HepG2 (cell line): ENCODE measurements around the gene GYPA.
"Not testable (repeated sequence)": the region's sequence is repeated elsewhere in the genome, so short reads cannot be mapped to it uniquely, and the experiment has no call there.

ENCODE experiments used
- CHD2 ChIP-seq: IDR thresholded peaks from 2 replicates; pipeline ENCODE4 v1.6.1; 2011; ENCODE audit warnings: low read depth, low read length, improper control_type of control experiment
- DPF2 ChIP-seq: sonication (generic); formaldehyde crosslinking; IDR thresholded peaks from 2 replicates; pipeline ENCODE4 v1.4.0; 2020; ENCODE audit warnings: mild to moderate bottlenecking, low read depth, missing genetic modification reagents, borderline replicate concordance
- ESRRA ChIP-seq: sonication (generic); formaldehyde crosslinking; IDR thresholded peaks from 2 replicates; pipeline ENCODE4 v1.5.1; 2020; ENCODE audit warnings: mild to moderate bottlenecking, low read depth, missing genetic modification reagents
- GABPA ChIP-seq, 2 experiments: IDR thresholded peaks; 2 replicates each; pipeline ENCODE4 v1.6.1; 2011 to 2016; ENCODE audit warnings: low read depth in 2 of 2, low read length in 1 of 2, missing biosample characterization in 1 of 2, missing genetic modification characterization in 1 of 2
- GATAD2A ChIP-seq: IDR thresholded peaks from 2 replicates; pipeline ENCODE4 v1.6.1; 2016
- RNF2 ChIP-seq: fragments of 450-650 bp; conservative IDR thresholded peaks from 2 replicates; pipeline ENCODE4 v1.6.1; 2016; ENCODE audit warnings: low read depth
- ZNF230 ChIP-seq: sonication (generic); formaldehyde crosslinking; IDR thresholded peaks from 2 replicates; pipeline ENCODE4 v1.4.0; 2020; ENCODE audit warnings: mild to moderate bottlenecking, missing genetic modification reagents
- TF ChIP-seq, protein P1 (sequence below): sonication (generic); formaldehyde crosslinking; IDR thresholded peaks from 2 replicates; pipeline ENCODE4 v1.5.0; 2020; ENCODE audit warnings: mild to moderate bottlenecking, missing genetic modification reagents, moderate library complexity
- TF ChIP-seq, protein P2 (sequence below): sonication (generic); formaldehyde crosslinking; IDR thresholded peaks from 2 replicates; pipeline ENCODE4 v1.4.0; 2020; ENCODE audit warnings: missing genetic modification reagents
- TF ChIP-seq, protein P3 (sequence below): IDR thresholded peaks from 2 replicates; pipeline ENCODE4 v1.6.1; 2012; ENCODE audit warnings: low read length, improper control_type of control experiment
- TF ChIP-seq, protein P4 (sequence below): sonication (generic); formaldehyde crosslinking; IDR thresholded peaks from 2 replicates; pipeline ENCODE4 v1.4.0; 2020; ENCODE audit warnings: mild to moderate bottlenecking, missing genetic modification reagents

DNA sequence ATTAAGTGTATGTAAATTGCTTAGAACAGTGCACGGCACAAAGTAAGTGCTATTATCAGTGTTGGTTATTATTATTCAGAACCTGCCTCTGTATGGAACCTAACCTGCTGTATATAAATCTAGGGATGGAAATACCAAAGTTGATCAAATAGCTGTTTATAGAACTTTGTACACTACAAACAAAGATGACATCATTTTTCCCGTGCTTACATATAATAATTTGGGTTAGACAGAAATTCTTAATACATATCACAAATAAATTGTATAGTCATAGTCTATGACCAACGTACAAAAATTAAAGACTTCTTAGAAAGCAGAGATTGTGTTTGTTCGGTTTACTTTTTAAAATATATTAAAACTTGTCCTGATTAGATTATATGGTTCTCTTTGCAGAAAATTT is 4.3 kb downstream of the GYPA start:
- not testable (repeated sequence) for TF ChIP-seq CHD2; DPF2; ESRRA (CRISPR knock-in tag); GATAD2A (CRISPR knock-in tag); GABPA (IDR thresholded peaks at IDR 0.05; ENCODE audit: low read depth, low read length); GABPA (CRISPR knock-in tag; IDR thresholded peaks at IDR 0.05; ENCODE audit: low read depth); RNF2; ZNF230 (CRISPR knock-in tag)
- TF ChIP-seq, protein P1, sequence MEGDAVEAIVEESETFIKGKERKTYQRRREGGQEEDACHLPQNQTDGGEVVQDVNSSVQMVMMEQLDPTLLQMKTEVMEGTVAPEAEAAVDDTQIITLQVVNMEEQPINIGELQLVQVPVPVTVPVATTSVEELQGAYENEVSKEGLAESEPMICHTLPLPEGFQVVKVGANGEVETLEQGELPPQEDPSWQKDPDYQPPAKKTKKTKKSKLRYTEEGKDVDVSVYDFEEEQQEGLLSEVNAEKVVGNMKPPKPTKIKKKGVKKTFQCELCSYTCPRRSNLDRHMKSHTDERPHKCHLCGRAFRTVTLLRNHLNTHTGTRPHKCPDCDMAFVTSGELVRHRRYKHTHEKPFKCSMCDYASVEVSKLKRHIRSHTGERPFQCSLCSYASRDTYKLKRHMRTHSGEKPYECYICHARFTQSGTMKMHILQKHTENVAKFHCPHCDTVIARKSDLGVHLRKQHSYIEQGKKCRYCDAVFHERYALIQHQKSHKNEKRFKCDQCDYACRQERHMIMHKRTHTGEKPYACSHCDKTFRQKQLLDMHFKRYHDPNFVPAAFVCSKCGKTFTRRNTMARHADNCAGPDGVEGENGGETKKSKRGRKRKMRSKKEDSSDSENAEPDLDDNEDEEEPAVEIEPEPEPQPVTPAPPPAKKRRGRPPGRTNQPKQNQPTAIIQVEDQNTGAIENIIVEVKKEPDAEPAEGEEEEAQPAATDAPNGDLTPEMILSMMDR (CRISPR knock-in tag), result not testable (repeated sequence)
- TF ChIP-seq, protein P2, sequence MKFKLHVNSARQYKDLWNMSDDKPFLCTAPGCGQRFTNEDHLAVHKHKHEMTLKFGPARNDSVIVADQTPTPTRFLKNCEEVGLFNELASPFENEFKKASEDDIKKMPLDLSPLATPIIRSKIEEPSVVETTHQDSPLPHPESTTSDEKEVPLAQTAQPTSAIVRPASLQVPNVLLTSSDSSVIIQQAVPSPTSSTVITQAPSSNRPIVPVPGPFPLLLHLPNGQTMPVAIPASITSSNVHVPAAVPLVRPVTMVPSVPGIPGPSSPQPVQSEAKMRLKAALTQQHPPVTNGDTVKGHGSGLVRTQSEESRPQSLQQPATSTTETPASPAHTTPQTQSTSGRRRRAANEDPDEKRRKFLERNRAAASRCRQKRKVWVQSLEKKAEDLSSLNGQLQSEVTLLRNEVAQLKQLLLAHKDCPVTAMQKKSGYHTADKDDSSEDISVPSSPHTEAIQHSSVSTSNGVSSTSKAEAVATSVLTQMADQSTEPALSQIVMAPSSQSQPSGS (CRISPR knock-in tag), result not testable (repeated sequence)
- TF ChIP-seq, protein P3, sequence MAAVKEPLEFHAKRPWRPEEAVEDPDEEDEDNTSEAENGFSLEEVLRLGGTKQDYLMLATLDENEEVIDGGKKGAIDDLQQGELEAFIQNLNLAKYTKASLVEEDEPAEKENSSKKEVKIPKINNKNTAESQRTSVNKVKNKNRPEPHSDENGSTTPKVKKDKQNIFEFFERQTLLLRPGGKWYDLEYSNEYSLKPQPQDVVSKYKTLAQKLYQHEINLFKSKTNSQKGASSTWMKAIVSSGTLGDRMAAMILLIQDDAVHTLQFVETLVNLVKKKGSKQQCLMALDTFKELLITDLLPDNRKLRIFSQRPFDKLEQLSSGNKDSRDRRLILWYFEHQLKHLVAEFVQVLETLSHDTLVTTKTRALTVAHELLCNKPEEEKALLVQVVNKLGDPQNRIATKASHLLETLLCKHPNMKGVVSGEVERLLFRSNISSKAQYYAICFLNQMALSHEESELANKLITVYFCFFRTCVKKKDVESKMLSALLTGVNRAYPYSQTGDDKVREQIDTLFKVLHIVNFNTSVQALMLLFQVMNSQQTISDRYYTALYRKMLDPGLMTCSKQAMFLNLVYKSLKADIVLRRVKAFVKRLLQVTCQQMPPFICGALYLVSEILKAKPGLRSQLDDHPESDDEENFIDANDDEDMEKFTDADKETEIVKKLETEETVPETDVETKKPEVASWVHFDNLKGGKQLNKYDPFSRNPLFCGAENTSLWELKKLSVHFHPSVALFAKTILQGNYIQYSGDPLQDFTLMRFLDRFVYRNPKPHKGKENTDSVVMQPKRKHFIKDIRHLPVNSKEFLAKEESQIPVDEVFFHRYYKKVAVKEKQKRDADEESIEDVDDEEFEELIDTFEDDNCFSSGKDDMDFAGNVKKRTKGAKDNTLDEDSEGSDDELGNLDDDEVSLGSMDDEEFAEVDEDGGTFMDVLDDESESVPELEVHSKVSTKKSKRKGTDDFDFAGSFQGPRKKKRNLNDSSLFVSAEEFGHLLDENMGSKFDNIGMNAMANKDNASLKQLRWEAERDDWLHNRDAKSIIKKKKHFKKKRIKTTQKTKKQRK, result not testable (repeated sequence)
- TF ChIP-seq, protein P4, sequence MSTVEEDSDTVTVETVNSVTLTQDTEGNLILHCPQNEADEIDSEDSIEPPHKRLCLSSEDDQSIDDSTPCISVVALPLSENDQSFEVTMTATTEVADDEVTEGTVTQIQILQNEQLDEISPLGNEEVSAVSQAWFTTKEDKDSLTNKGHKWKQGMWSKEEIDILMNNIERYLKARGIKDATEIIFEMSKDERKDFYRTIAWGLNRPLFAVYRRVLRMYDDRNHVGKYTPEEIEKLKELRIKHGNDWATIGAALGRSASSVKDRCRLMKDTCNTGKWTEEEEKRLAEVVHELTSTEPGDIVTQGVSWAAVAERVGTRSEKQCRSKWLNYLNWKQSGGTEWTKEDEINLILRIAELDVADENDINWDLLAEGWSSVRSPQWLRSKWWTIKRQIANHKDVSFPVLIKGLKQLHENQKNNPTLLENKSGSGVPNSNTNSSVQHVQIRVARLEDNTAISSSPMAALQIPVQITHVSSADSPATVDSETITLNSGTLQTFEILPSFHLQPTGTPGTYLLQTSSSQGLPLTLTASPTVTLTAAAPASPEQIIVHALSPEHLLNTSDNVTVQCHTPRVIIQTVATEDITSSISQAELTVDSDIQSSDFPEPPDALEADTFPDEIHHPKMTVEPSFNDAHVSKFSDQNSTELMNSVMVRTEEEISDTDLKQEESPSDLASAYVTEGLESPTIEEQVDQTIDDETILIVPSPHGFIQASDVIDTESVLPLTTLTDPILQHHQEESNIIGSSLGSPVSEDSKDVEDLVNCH (CRISPR knock-in tag), result not testable (repeated sequence)
